Activated naive CD4-positive, alpha-beta T cell treated with anti-CD3 and anti-CD28 coated beads, Interleukin-2, amount 50 U/mL, for 24 hours (primary cell): ENCODE data around the gene HNRNPC.
A peak's percentile ranks its signal among the peaks of the same experiment; 100 is the strongest.
"Not testable (repeated sequence)": the region's sequence is repeated elsewhere in the genome, so short reads cannot be mapped to it uniquely, and the experiment has no call there.

Experiments used
- H3K27ac Mint-ChIP-seq: one replicate; pipeline ENCODE4 v1.8.0; 2021; ENCODE audit warnings: mild to moderate bottlenecking, mixed read lengths
- H3K27me3 Mint-ChIP-seq: one replicate; pipeline ENCODE4 v1.8.0; 2021; ENCODE audit warnings: mixed read lengths
- H3K36me3 Mint-ChIP-seq: one replicate; pipeline ENCODE4 v1.8.0; 2021; ENCODE audit warnings: mixed read lengths
- H3K4me1 Mint-ChIP-seq: one replicate; pipeline ENCODE4 v1.8.0; 2021; ENCODE audit warnings: mixed read lengths
- H3K4me3 Mint-ChIP-seq: one replicate; pipeline ENCODE4 v1.8.0; 2021; ENCODE audit warnings: mild to moderate bottlenecking, mixed read lengths
- H3K9me3 Mint-ChIP-seq: one replicate; pipeline ENCODE4 v1.8.0; 2021; ENCODE audit warnings: mixed read lengths

The HNRNPC gene

GRCh38 chr14:21238823-21239518 lies 30.3 kb downstream of the HNRNPC start:
- H3K4me3 Mint-ChIP-seq = peak overlapping the region; percentile 26
- H3K9me3 Mint-ChIP-seq = no peaks in the 10 kb centered on the region
- H3K36me3 Mint-ChIP-seq = peaks cover 16% of the 10 kb centered on the region
- H3K27ac Mint-ChIP-seq = peak overlapping the region; percentile 12
- peaks cover 92% of the 10 kb centered on the region for H3K4me1 Mint-ChIP-seq
- no peaks in the 10 kb centered on the region for H3K27me3 Mint-ChIP-seq

GRCh38 chr14:21236948-21237797 lies 32.1 kb downstream of the HNRNPC start:
- H3K27ac Mint-ChIP-seq = peak overlapping the region; percentile 30
- H3K36me3 Mint-ChIP-seq = peaks cover 16% of the 10 kb centered on the region
- peak overlapping the region; percentile 64 for H3K4me3 Mint-ChIP-seq

GRCh38 chr14:21234112-21234511 lies 35.1 kb downstream of the HNRNPC start:
- Mint-ChIP-seq H3K4me1 (peaks cover 97% of the 10 kb centered on the region), H3K27me3 (no peaks in the 10 kb centered on the region), H3K36me3 (peaks cover 36% of the 10 kb centered on the region), H3K4me3 (peak overlapping the region; percentile 62), H3K9me3 (no peaks in the 10 kb centered on the region), H3K27ac (peak overlapping the region; percentile 63)

More at GRCh38 chr14:21236948-21237797, 32.1 kb downstream of the HNRNPC start:
- Mint-ChIP-seq H3K9me3 (no peaks in the 10 kb centered on the region), H3K27me3 (no peaks in the 10 kb centered on the region), H3K4me1 (peaks cover 93% of the 10 kb centered on the region)

- Mint-ChIP-seq H3K4me1 (peaks cover 92% of the 10 kb centered on the region), H3K9me3 (no peaks in the 10 kb centered on the region), H3K27ac (peak overlapping the region; percentile 30), H3K36me3 (peaks cover 36% of the 10 kb centered on the region), H3K4me3 (peak overlapping the region; percentile 62), H3K27me3 (no peaks in the 10 kb centered on the region)
Observed at GRCh38 chr14:21233457-21234076, 35.7 kb downstream of the HNRNPC start.

- peaks cover 87% of the 10 kb centered on the region for H3K4me1 Mint-ChIP-seq
Observed at GRCh38 chr14:21231020-21231652, 38.1 kb downstream of the HNRNPC start.

GRCh38 chr14:21229821-21230220 lies 39.4 kb downstream of the HNRNPC start:
- peak overlapping the region; percentile 87 for H3K27ac Mint-ChIP-seq
- H3K4me1 Mint-ChIP-seq = peaks cover 79% of the 10 kb centered on the region

More at GRCh38 chr14:21231020-21231652, 38.1 kb downstream of the HNRNPC start:
- Mint-ChIP-seq H3K36me3 (peaks cover 41% of the 10 kb centered on the region), H3K27ac (peak overlapping the region; percentile 87), H3K27me3 (no peaks in the 10 kb centered on the region), H3K9me3 (no peaks in the 10 kb centered on the region), H3K4me3 (peak overlapping the region; percentile 72)

GRCh38 chr14:21227981-21228380 lies 41.3 kb downstream of the HNRNPC start:
- Mint-ChIP-seq H3K4me3 (no peak overlapping the region), H3K4me1 (peaks cover 81% of the 10 kb centered on the region), H3K27me3 (no peaks in the 10 kb centered on the region), H3K36me3 (peaks cover 38% of the 10 kb centered on the region), H3K27ac (no peak overlapping the region), H3K9me3 (no peaks in the 10 kb centered on the region)

More at GRCh38 chr14:21229821-21230220, 39.4 kb downstream of the HNRNPC start:
- H3K27me3 Mint-ChIP-seq = no peaks in the 10 kb centered on the region
- H3K9me3 Mint-ChIP-seq = no peaks in the 10 kb centered on the region
- peak overlapping the region; percentile 72 for H3K4me3 Mint-ChIP-seq
- H3K36me3 Mint-ChIP-seq = peaks cover 37% of the 10 kb centered on the region

GRCh38 chr14:21227150-21227549 lies 42.1 kb downstream of the HNRNPC start:
- peaks cover 41% of the 10 kb centered on the region for H3K36me3 Mint-ChIP-seq
- H3K27me3 Mint-ChIP-seq = no peaks in the 10 kb centered on the region
- H3K4me1 Mint-ChIP-seq = peaks cover 81% of the 10 kb centered on the region
- H3K9me3 Mint-ChIP-seq = no peaks in the 10 kb centered on the region
- peak overlapping the region; percentile 27 for H3K4me3 Mint-ChIP-seq
- peak overlapping the region; percentile 14 for H3K27ac Mint-ChIP-seq

GRCh38 chr14:21226467-21226866 lies 42.8 kb downstream of the HNRNPC start:
- no peaks in the 10 kb centered on the region for H3K27me3 Mint-ChIP-seq
- H3K27ac Mint-ChIP-seq = no peak overlapping the region
- H3K4me3 Mint-ChIP-seq = peak overlapping the region; percentile 26
- peaks cover 39% of the 10 kb centered on the region for H3K36me3 Mint-ChIP-seq
- peaks cover 80% of the 10 kb centered on the region for H3K4me1 Mint-ChIP-seq
- no peaks in the 10 kb centered on the region for H3K9me3 Mint-ChIP-seq

GRCh38 chr14:21225164-21225563 lies 44.1 kb downstream of the HNRNPC start:
- H3K27me3 Mint-ChIP-seq, H3K9me3 Mint-ChIP-seq, H3K4me3 Mint-ChIP-seq: not testable (repeated sequence)
- Mint-ChIP-seq H3K4me1 (peaks cover 80% of the 10 kb centered on the region), H3K36me3 (peaks cover 36% of the 10 kb centered on the region), H3K27ac (peak overlapping the region; percentile 5)

- Mint-ChIP-seq H3K27ac (peak overlapping the region; percentile 81), H3K4me3 (peak overlapping the region; percentile 73), H3K9me3 (no peaks in the 10 kb centered on the region), H3K36me3 (peaks cover 37% of the 10 kb centered on the region), H3K27me3 (no peaks in the 10 kb centered on the region), H3K4me1 (peaks cover 78% of the 10 kb centered on the region)
Observed at GRCh38 chr14:21220874-21221477, 48.3 kb downstream of the HNRNPC start.

- peak overlapping the region; percentile 71 for H3K27ac Mint-ChIP-seq
- no peaks in the 10 kb centered on the region for H3K9me3 Mint-ChIP-seq
- H3K36me3 Mint-ChIP-seq = peaks cover 48% of the 10 kb centered on the region
- H3K4me3 Mint-ChIP-seq = peak overlapping the region; percentile 52
- H3K4me1 Mint-ChIP-seq = peaks cover 85% of the 10 kb centered on the region
- H3K27me3 Mint-ChIP-seq = no peaks in the 10 kb centered on the region
Observed at GRCh38 chr14:21219561-21220111, 49.6 kb downstream of the HNRNPC start.

GRCh38 chr14:21219120-21219519 lies 50.1 kb downstream of the HNRNPC start:
- H3K27me3 Mint-ChIP-seq = no peaks in the 10 kb centered on the region
- peaks cover 85% of the 10 kb centered on the region for H3K4me1 Mint-ChIP-seq
- peaks cover 48% of the 10 kb centered on the region for H3K36me3 Mint-ChIP-seq
- no peaks in the 10 kb centered on the region for H3K9me3 Mint-ChIP-seq
- H3K27ac Mint-ChIP-seq = peak overlapping the region; percentile 71
- peak overlapping the region; percentile 52 for H3K4me3 Mint-ChIP-seq

- Mint-ChIP-seq H3K27me3 (no peaks in the 10 kb centered on the region), H3K27ac (peak overlapping the region; percentile 81), H3K9me3 (no peaks in the 10 kb centered on the region), H3K36me3 (peaks cover 44% of the 10 kb centered on the region), H3K4me1 (peaks cover 80% of the 10 kb centered on the region), H3K4me3 (peak overlapping the region; percentile 68)
Observed at GRCh38 chr14:21215879-21216251, 53.4 kb downstream of the HNRNPC start.
